HAP-1 (cell line): Measurements from ENCODE around the gene MYO5A.
"Not testable (repeated sequence)": the region's sequence is repeated elsewhere in the genome, so short reads cannot be mapped to it uniquely, and the experiment has no call there.

ENCODE experiments used
- DNase-seq, 2 experiments: peaks; one replicate each; pipeline ENCODE4 v3.0.0-alpha.2; 2016 to 2020; ENCODE audit warnings: low spot score in 2 of 2
- H3K27me3 ChIP-seq: fragments of 250-450 bp; sonication (Bioruptor Pico); 2 replicates; pipeline ENCODE4 v1.5.1; 2020; ENCODE audit warnings: low read depth, mild to moderate bottlenecking, moderate library complexity
- H3K36me3 ChIP-seq: fragments of 250-450 bp; sonication (Bioruptor Pico); replicated peaks from 2 replicates; pipeline ENCODE4 v1.5.1; 2020; ENCODE audit warnings: mild to moderate bottlenecking
- H3K4me1 ChIP-seq: fragments of 250-450 bp; sonication (Bioruptor Pico); 2 replicates; pipeline ENCODE4 v1.5.1; 2020; ENCODE audit warnings: mild to moderate bottlenecking
- H3K4me3 ChIP-seq: fragments of 250-450 bp; sonication (Bioruptor Pico); 2 replicates; pipeline ENCODE4 v1.5.1; 2020; ENCODE audit warnings: mild to moderate bottlenecking, moderate library complexity
- H3K9me3 ChIP-seq: fragments of 250-450 bp; sonication (Bioruptor Pico); 2 replicates; pipeline ENCODE4 v1.5.1; 2020; ENCODE audit warnings: mild to moderate bottlenecking, moderate library complexity
- in situ Hi-C: fragments of 300-500 bp; cut with MboI; formaldehyde crosslinking; loops from 3 replicates; pipeline ENCODE4 v1.14.3; 2020; ENCODE audit warnings: low sequenced_read_pairs, inconsistent platforms, mixed read lengths

The MYO5A gene

GRCh38 chr15:52448011-52448890, 80.4 kb downstream of the MYO5A start:
- DNase-seq, result no peak
- Histone ChIP-seq H3K4me1 (no peaks in the 10 kb centered on the region), H3K36me3 (no peaks in the 10 kb centered on the region), H3K27me3 (no peaks in the 10 kb centered on the region), H3K9me3 (peaks cover 5% of the 10 kb centered on the region), H3K4me3 (no peak overlapping the region)
- in situ Hi-C loops, result no loop called here

GRCh38 chr15:52445954-52446353, 82.7 kb downstream of the MYO5A start:
- peaks cover 5% of the 10 kb centered on the region for H3K9me3 ChIP-seq
- no peaks in the 10 kb centered on the region for H3K4me1 ChIP-seq
- H3K27me3 ChIP-seq, result no peaks in the 10 kb centered on the region
- in situ Hi-C loops, result no loop called here
- peak in 1 of 2 experiments; percentile 13 for DNase-seq
- no peak overlapping the region for H3K4me3 ChIP-seq
- H3K36me3 ChIP-seq, result no peaks in the 10 kb centered on the region

- no peak overlapping the region for H3K4me3 ChIP-seq
- DNase-seq, result no peak
- no peaks in the 10 kb centered on the region for H3K27me3 ChIP-seq
- H3K4me1 ChIP-seq, result no peaks in the 10 kb centered on the region
- peaks cover 5% of the 10 kb centered on the region for H3K9me3 ChIP-seq
- in situ Hi-C loops, result no loop called here
- H3K36me3 ChIP-seq, result no peaks in the 10 kb centered on the region
These were observed 83.1 kb downstream of the MYO5A start for GRCh38 chr15:52445553-52445952.

GRCh38 chr15:52443205-52443604, 85.5 kb downstream of the MYO5A start:
- H3K36me3 ChIP-seq, DNase-seq, in situ Hi-C loops, H3K9me3 ChIP-seq, H3K27me3 ChIP-seq, H3K4me3 ChIP-seq, H3K4me1 ChIP-seq: not testable (repeated sequence)

- Histone ChIP-seq H3K27me3 (no peaks in the 10 kb centered on the region), H3K36me3 (no peaks in the 10 kb centered on the region), H3K4me1 (peaks cover 2% of the 10 kb centered on the region; the same call in 1 of the 2 replicates), H3K9me3 (peaks cover 2% of the 10 kb centered on the region; the same call in 1 of the 2 replicates), H3K4me3 (no peak overlapping the region)
- in situ Hi-C loops, result no loop called here
- no peak for DNase-seq
These were observed 86.8 kb downstream of the MYO5A start for GRCh38 chr15:52441841-52442240.

GRCh38 chr15:52440946-52441345, 87.7 kb downstream of the MYO5A start:
- no peak for DNase-seq
- H3K9me3 ChIP-seq, result no peaks in the 10 kb centered on the region; the same call in 1 of the 2 replicates
- H3K36me3 ChIP-seq, result no peaks in the 10 kb centered on the region
- in situ Hi-C loops, result no loop called here
- H3K4me1 ChIP-seq, result peaks cover 3% of the 10 kb centered on the region; the same call in 1 of the 2 replicates
- no peaks in the 10 kb centered on the region for H3K27me3 ChIP-seq
- H3K4me3 ChIP-seq, result no peak overlapping the region

GRCh38 chr15:52440414-52440813, 88.3 kb downstream of the MYO5A start:
- in situ Hi-C loops, result no loop called here

GRCh38 chr15:52439470-52439869, 89.2 kb downstream of the MYO5A start:
- Histone ChIP-seq H3K36me3 (no peaks in the 10 kb centered on the region), H3K27me3 (no peaks in the 10 kb centered on the region), H3K9me3 (no peaks in the 10 kb centered on the region), H3K4me3 (no peak overlapping the region), H3K4me1 (peaks cover 3% of the 10 kb centered on the region; the same call in 1 of the 2 replicates)
- DNase-seq, result no peak
- in situ Hi-C loops, result no loop called here

More at GRCh38 chr15:52440414-52440813, 88.3 kb downstream of the MYO5A start:
- H3K4me3 ChIP-seq, result no peak overlapping the region
- no peaks in the 10 kb centered on the region for H3K9me3 ChIP-seq
- no peak for DNase-seq
- H3K4me1 ChIP-seq, result peaks cover 3% of the 10 kb centered on the region; the same call in 1 of the 2 replicates
- H3K27me3 ChIP-seq, result no peaks in the 10 kb centered on the region
- no peaks in the 10 kb centered on the region for H3K36me3 ChIP-seq

- DNase-seq, H3K27me3 ChIP-seq, H3K36me3 ChIP-seq, in situ Hi-C loops, H3K4me1 ChIP-seq, H3K9me3 ChIP-seq, H3K4me3 ChIP-seq: not testable (repeated sequence)
These were observed 89.6 kb downstream of the MYO5A start for GRCh38 chr15:52439042-52439441.

GRCh38 chr15:52438047-52438446, 90.6 kb downstream of the MYO5A start:
- in situ Hi-C loops, result no loop called here
- H3K4me3 ChIP-seq, result no peak overlapping the region
- DNase-seq, result no peak

GRCh38 chr15:52437646-52438045, 91.0 kb downstream of the MYO5A start:
- no peak for DNase-seq
- in situ Hi-C loops, result no loop called here
- no peaks in the 10 kb centered on the region for H3K9me3 ChIP-seq
- no peak overlapping the region for H3K4me3 ChIP-seq
- no peaks in the 10 kb centered on the region for H3K27me3 ChIP-seq
- no peaks in the 10 kb centered on the region for H3K36me3 ChIP-seq
- peaks cover 3% of the 10 kb centered on the region; the same call in 1 of the 2 replicates for H3K4me1 ChIP-seq

More at GRCh38 chr15:52438047-52438446, 90.6 kb downstream of the MYO5A start:
- H3K9me3 ChIP-seq, result no peaks in the 10 kb centered on the region
- H3K4me1 ChIP-seq, result peaks cover 3% of the 10 kb centered on the region; the same call in 1 of the 2 replicates
- no peaks in the 10 kb centered on the region for H3K36me3 ChIP-seq
- H3K27me3 ChIP-seq, result no peaks in the 10 kb centered on the region

GRCh38 chr15:52436981-52437380, 91.7 kb downstream of the MYO5A start:
- in situ Hi-C loops, result no loop called here
- Histone ChIP-seq H3K4me3 (no peak overlapping the region), H3K4me1 (peaks cover 3% of the 10 kb centered on the region; the same call in 1 of the 2 replicates), H3K36me3 (no peaks in the 10 kb centered on the region), H3K27me3 (no peaks in the 10 kb centered on the region), H3K9me3 (no peaks in the 10 kb centered on the region)
- no peak for DNase-seq

GRCh38 chr15:52434885-52435284, 93.8 kb downstream of the MYO5A start:
- H3K4me3 ChIP-seq, result no peak overlapping the region
- no peaks in the 10 kb centered on the region for H3K9me3 ChIP-seq
- H3K27me3 ChIP-seq, result no peaks in the 10 kb centered on the region
- in situ Hi-C loops, result no loop called here
- H3K36me3 ChIP-seq, result no peaks in the 10 kb centered on the region
- no peak for DNase-seq
- peaks cover 3% of the 10 kb centered on the region; the same call in 1 of the 2 replicates for H3K4me1 ChIP-seq

- H3K9me3 ChIP-seq, result no peaks in the 10 kb centered on the region
- DNase-seq, result no peak
- H3K4me1 ChIP-seq, result no peaks in the 10 kb centered on the region
- H3K36me3 ChIP-seq, result no peaks in the 10 kb centered on the region
- H3K4me3 ChIP-seq, result no peak overlapping the region
- H3K27me3 ChIP-seq, result no peaks in the 10 kb centered on the region
- in situ Hi-C loops, result no loop called here
These were observed 100.4 kb downstream of the MYO5A start for GRCh38 chr15:52428297-52428696.
